Body of pancreas (tissue), 4 donors: ENCODE results near the gene MRAS. TPM values are rescaled to one million over a fixed set of nuclear protein-coding genes. Genes with fewer than 3 reads are reported as not detected.

Experiments
- ATAC-seq: fragments of 150-250 bp; one replicate; pipeline ENCODE4 v1.9.1; 2016
- DNase-seq, 4 donors: peaks; one replicate each; pipeline ENCODE4 v3.0.0-alpha.2; 2019
- H3K27ac ChIP-seq, 4 donors: fragments of 200-600 bp; sonication (generic); 1 replicate in 3 of 4; 2 replicates in 1 of 4; pipeline versions ENCODE4 v1.5.1 to v1.6.1; 2016 to 2019; ENCODE audit warnings: mild to moderate bottlenecking in 1 of 4, mixed read lengths in 1 of 4, moderate library complexity in 1 of 4
- H3K27me3 ChIP-seq, 2 donors: fragments of 200-600 bp; sonication (generic); one replicate each; pipeline ENCODE4 v1.6.0; 2016; ENCODE audit warnings: mild to moderate bottlenecking in 1 of 2
- H3K36me3 ChIP-seq, 2 donors: fragments of 200-600 bp; sonication (generic); replicated peaks in 1 of 2; 2 replicates each; pipeline ENCODE4 v1.5.1; 2016; ENCODE audit warnings: low read depth in 2 of 2; ENCODE audit not compliant: insufficient read depth in 1 of 2
- H3K4me1 ChIP-seq: fragments of 200-600 bp; sonication (generic); one replicate; pipeline ENCODE4 v1.6.0; 2016
- H3K4me3 ChIP-seq, 2 donors: fragments of 200-600 bp; sonication (generic); 1 replicate in 1 of 2; 2 replicates in 1 of 2; pipeline ENCODE4 v1.5.1; 2016 to 2019
- H3K9me3 ChIP-seq, 3 donors: fragments of 200-600 bp; sonication (generic); 1 replicate in 2 of 3; 2 replicates in 1 of 3; pipeline ENCODE4 v1.5.1; 2016
- CTCF ChIP-seq, 7 experiments: fragments of 450-650 bp in 4 of 7; fragments of 200-600 bp in 3 of 7; sonication (generic) in 3 of 7; IDR thresholded peaks; one replicate each; pipeline ENCODE4 v1.5.1; 2016 to 2019; ENCODE audit warnings: antibody characterized with exemption in 7 of 7
- POLR2A ChIP-seq, 3 donors: fragments of 450-650 bp; IDR thresholded peaks; one replicate each; pipeline ENCODE4 v1.6.1; 2016; ENCODE audit warnings: antibody characterized with exemption in 3 of 3, mild to moderate bottlenecking in 2 of 3
- WGBS, 2 donors: methylation state at CpG; one replicate each; pipeline ENCODE4 v1.1.5; 2017; 5-methylcytosine and 5-hydroxymethylcytosine counted together
- intact Hi-C: fragments of 100-400 bp; cut with DNase I; formaldehyde crosslinking; loops from one replicate; pipeline ENCODE4 v1.15.1; 2023
- total RNA-seq, 2 donors: library from RNA; depleted of rRNA; stranded (reverse); fragments of >200 nt; gene quantifications; one replicate each; pipeline ENCODE4 v1.1.0, GENCODE V29; 2016

MRAS gene
- total RNA-seq, 2 donors from 2014 or later: 9.9 to 20.1 TPM

- no peaks in the 10 kb centered on the region for H3K36me3 ChIP-seq
- no peak for ATAC-seq
- H3K27me3 ChIP-seq: no peaks in the 10 kb centered on the region
- no peak for DNase-seq
- no peak overlapping the region for H3K27ac ChIP-seq
- intact Hi-C loops: no loop called here
- TF ChIP-seq CTCF (IDR thresholded peaks at IDR 0.05) (no peak), POLR2A (IDR thresholded peaks at IDR 0.05) (no peak)
- H3K4me3 ChIP-seq: no peak overlapping the region
- H3K9me3 ChIP-seq: no peaks in the 10 kb centered on the region
- peaks cover 22% of the 10 kb centered on the region for H3K4me1 ChIP-seq
- 88 to 91% methylated on average over 8 of the region's 8 CpGs for WGBS, 2 donors
Measured at GRCh38 chr3:138435840-138436239, 87.5 kb downstream of the MRAS start.

- Histone ChIP-seq H3K27me3 (no peaks in the 10 kb centered on the region), H3K36me3 (no peaks in the 10 kb centered on the region), H3K9me3 (no peaks in the 10 kb centered on the region), H3K27ac (no peak overlapping the region), H3K4me3 (no peak overlapping the region), H3K4me1 (peaks cover 22% of the 10 kb centered on the region)
- WGBS, 2 donors: 95 to 98% methylated on average over 3 to 6 of the region's 6 CpGs
- TF ChIP-seq CTCF (IDR thresholded peaks at IDR 0.05) (no peak), POLR2A (IDR thresholded peaks at IDR 0.05) (no peak)
- DNase-seq (no peak), ATAC-seq (no peak)
- intact Hi-C loops: no loop called here
Measured at GRCh38 chr3:138437281-138437680, 88.9 kb downstream of the MRAS start.

GRCh38 chr3:138438896-138439295, 90.5 kb downstream of the MRAS start:
- TF ChIP-seq POLR2A (IDR thresholded peaks at IDR 0.05): no peak
- TF ChIP-seq CTCF (IDR thresholded peaks at IDR 0.05): no peak
- Histone ChIP-seq H3K27ac (no peak overlapping the region), H3K4me1 (peaks cover 20% of the 10 kb centered on the region), H3K36me3 (no peaks in the 10 kb centered on the region), H3K4me3 (no peak overlapping the region), H3K9me3 (no peaks in the 10 kb centered on the region), H3K27me3 (no peaks in the 10 kb centered on the region)
- 77 to 80% methylated on average over 11 of the region's 11 CpGs for whole genome bisulfite sequencing, 2 donors
- no peak for DNase-seq
- ATAC-seq: no peak
- intact Hi-C loops: no loop called here

GRCh38 chr3:138439646-138440045, 91.3 kb downstream of the MRAS start:
- H3K27ac ChIP-seq: no peak overlapping the region

More at GRCh38 chr3:138439646-138440045, 91.3 kb downstream of the MRAS start:
- DNase-seq (no peak), ATAC-seq (no peak)
- Histone ChIP-seq H3K9me3 (no peaks in the 10 kb centered on the region), H3K27me3 (no peaks in the 10 kb centered on the region), H3K4me1 (peaks cover 12% of the 10 kb centered on the region), H3K4me3 (no peak overlapping the region), H3K36me3 (no peaks in the 10 kb centered on the region)
- TF ChIP-seq CTCF (IDR thresholded peaks at IDR 0.05): no peak
- no peak for TF ChIP-seq POLR2A (IDR thresholded peaks at IDR 0.05)
- intact Hi-C loops: no loop called here
- WGBS, 2 donors: 68 to 70% methylated on average over 4 of the region's 4 CpGs
